VCaP (cell line): Measurements from ENCODE around the gene NXF1.

Experiments
- H3K27ac ChIP-seq: fragments of 450-650 bp; 2 replicates; pipeline ENCODE4 v1.5.1; 2017
- TF ChIP-seq, protein P1 (sequence below): fragments of 450-650 bp; conservative IDR thresholded peaks from 2 replicates; pipeline ENCODE4 v1.5.1; 2017; ENCODE audit warnings: mild to moderate bottlenecking, moderate library complexity

The NXF1 gene

GRCh38 chr11:62801071-62801470, 4.2 kb downstream of the NXF1 start:
- no peak overlapping the region for H3K27ac ChIP-seq
- TF ChIP-seq, protein P1, sequence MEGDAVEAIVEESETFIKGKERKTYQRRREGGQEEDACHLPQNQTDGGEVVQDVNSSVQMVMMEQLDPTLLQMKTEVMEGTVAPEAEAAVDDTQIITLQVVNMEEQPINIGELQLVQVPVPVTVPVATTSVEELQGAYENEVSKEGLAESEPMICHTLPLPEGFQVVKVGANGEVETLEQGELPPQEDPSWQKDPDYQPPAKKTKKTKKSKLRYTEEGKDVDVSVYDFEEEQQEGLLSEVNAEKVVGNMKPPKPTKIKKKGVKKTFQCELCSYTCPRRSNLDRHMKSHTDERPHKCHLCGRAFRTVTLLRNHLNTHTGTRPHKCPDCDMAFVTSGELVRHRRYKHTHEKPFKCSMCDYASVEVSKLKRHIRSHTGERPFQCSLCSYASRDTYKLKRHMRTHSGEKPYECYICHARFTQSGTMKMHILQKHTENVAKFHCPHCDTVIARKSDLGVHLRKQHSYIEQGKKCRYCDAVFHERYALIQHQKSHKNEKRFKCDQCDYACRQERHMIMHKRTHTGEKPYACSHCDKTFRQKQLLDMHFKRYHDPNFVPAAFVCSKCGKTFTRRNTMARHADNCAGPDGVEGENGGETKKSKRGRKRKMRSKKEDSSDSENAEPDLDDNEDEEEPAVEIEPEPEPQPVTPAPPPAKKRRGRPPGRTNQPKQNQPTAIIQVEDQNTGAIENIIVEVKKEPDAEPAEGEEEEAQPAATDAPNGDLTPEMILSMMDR = no peak

DNA sequence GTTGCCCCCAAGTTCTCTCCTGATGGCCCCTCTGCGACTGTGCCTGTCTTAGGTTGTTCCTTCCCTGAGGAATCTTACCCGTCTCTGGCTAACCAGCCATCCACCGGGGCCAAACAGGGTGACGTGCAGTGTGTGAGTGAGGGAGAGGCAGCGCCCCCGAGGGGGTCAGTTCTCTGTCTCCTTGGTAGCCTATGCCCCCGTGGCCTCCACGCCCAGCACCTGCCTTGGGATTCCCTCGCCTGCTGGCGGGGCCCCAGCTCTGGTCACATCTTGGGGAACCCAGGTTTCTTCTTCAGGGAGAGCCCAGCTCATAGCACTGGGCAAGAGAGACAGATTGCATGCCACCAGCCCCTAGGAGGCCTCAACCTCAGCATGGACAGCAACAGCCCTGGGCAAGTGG, 5.8 kb downstream of the NXF1 start:
- TF ChIP-seq, protein P1 = no peak
- H3K27ac ChIP-seq = no peak overlapping the region

- no peak overlapping the region for H3K27ac ChIP-seq
- TF ChIP-seq, protein P1 = no peak
Observed at GRCh38 chr11:62796281-62796680, 9.0 kb downstream of the NXF1 start.

GRCh38 chr11:62794201-62794775, 11.0 kb downstream of the NXF1 start:
- TF ChIP-seq, protein P1 = no peak
- H3K27ac ChIP-seq = peak overlapping the region; percentile 96; the same call in 1 of the 2 replicates

DNA sequence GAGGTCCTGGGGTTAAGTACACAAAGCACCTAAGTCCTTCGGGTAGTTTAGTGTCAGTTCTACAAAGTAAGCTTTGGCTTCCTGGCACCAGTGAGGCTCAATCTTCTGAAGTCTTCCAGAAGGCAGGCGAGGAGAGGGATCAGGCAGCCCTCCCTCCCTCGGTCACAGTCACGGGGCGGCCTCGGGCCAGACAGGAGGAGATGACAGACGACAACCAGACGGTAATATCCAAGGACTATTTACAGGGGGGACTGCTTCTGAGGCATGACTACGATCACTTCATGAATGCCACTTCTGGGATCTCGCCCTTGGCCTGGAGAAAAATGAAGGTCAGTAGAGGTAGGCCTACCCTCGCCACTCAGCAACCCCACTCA, 13.1 kb downstream of the NXF1 start:
- H3K27ac ChIP-seq = peak overlapping the region; percentile 96
- TF ChIP-seq, protein P1 = no peak

- TF ChIP-seq, protein P1 = no peak
- H3K27ac ChIP-seq = peak within 1 kb of the TSS; percentile 96
Observed at GRCh38 chr11:62791501-62792201, 13.6 kb downstream of the NXF1 start, which contains the start of gene TMEM223. TMEM223 (minus strand) TSS chr11:62792006; CDS start chr11:62791994, 12 bp downstream.

DNA sequence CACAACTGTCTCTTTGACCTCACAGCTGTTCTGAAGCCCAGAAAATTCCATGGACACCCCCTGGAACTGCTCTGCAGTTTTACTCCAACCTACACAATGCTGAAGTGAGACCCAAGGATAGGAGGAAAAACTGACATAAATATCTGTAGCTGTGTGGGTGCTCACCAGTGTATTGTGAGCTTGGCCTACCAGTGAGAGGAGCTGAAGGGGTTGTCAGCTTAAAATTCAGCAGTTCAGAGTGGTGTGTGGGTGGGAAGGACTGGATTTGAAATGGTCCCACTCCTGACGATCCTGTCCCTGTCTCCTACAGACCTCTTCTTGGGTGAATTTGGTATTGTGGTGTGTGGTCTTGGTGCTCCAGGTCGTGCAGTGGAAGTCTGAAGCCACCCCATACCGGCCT, 15.7 kb downstream of the NXF1 start:
- peak overlapping the region; percentile 96 for H3K27ac ChIP-seq
- TF ChIP-seq, protein P1 = no peak
